RWPE1 (cell line): ENCODE results near the gene SBNO2.
A peak's percentile ranks its signal among the peaks of the same experiment; 100 is the strongest.

ENCODE experiments used
- CTCF ChIA-PET: fragments of 350-600 bp; sonication (Branson Sonifier 250); formaldehyde crosslinking; extraction: SDS; loops from one replicate; lab custom pipeline; 2021; lab: Yijun Ruan, JAX
- POLR2A ChIA-PET: fragments of 400-600 bp; formaldehyde crosslinking; extraction: SDS; loops from one replicate; lab custom pipeline; 2020; ENCODE audit warnings: antibody characterized with exemption; ENCODE audit not compliant: low non-redundant PET; lab: Yijun Ruan, JAX
- DNase-seq: peaks from one replicate; pipeline ENCODE4 v3.0.0; 2012; ENCODE audit warnings: low spot score
- H3K27ac ChIP-seq: fragments of 450-650 bp; 2 replicates; pipeline ENCODE4 v1.5.1; 2017
- CTCF ChIP-seq: fragments of 450-650 bp; conservative IDR thresholded peaks from 2 replicates; pipeline ENCODE4 v1.5.1; 2017; ENCODE audit warnings: low read depth, mild to moderate bottlenecking

The SBNO2 gene

GRCh38 chr19:1080360-1081161, 93.5 kb downstream of the SBNO2 start:
- POLR2A ChIA-PET = no interaction called here
- peak overlapping the region; percentile 84 for H3K27ac ChIP-seq
- CTCF ChIA-PET = interaction anchor here (0.5 to 1.3 kb wide), 7 partner anchors 9 to 465 kb away, joined by 3 to 5 read pairs (median 4); no protein-coding TSS in a partner anchor
- no peak for DNase-seq
- TF ChIP-seq CTCF = no peak

- no peak for DNase-seq
- no peak for TF ChIP-seq CTCF
- H3K27ac ChIP-seq = 0 out of 2 replicates have a peak overlapping the region, but pooled peaks have one; percentile 84
- CTCF ChIA-PET = interaction anchor here (1.1 kb wide), 3 partner anchors 9 to 466 kb away, joined by 3 to 5 read pairs (median 3); no protein-coding TSS in a partner anchor
- POLR2A ChIA-PET = no interaction called here
Measured at GRCh38 chr19:1079566-1080111, 94.4 kb downstream of the SBNO2 start.

DNA sequence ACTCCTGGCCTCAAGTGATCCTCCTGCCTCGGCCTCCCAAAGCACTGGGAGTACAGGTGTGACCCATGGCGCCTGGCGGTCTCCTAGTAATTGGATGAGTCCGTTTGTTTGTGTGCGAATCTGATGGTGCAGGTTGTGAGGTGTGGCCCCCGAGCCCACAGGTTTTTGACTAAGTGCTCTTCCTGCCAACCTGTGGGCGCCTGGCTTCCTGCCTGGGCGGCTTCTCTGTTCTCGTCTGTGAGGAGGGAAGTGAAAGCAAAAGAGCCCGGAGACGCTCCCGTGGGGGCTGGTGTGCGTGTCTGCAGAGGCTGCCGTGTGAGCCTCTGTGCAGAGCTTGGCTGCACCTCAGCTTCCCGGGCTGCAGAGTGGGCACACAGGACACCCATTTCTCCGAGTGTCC, 97.1 kb downstream of the SBNO2 start:
- CTCF ChIA-PET = interaction anchor here (0.6 kb wide), 3 partner anchors 17 to 47 kb away, joined by 3 to 9 read pairs (median 5); no protein-coding TSS in a partner anchor
- peak; percentile 33 for DNase-seq

GRCh38 chr19:1076046-1076386, 98.1 kb downstream of the SBNO2 start:
- TF ChIP-seq CTCF = no peak
- POLR2A ChIA-PET = no interaction called here
- peak overlapping the region; percentile 72 for H3K27ac ChIP-seq
- CTCF ChIA-PET = interaction anchor here (0.6 kb wide), 1 partner anchor 18 kb away, joined by 9 read pairs; no protein-coding TSS in a partner anchor
- DNase-seq = no peak

More for the DNA sequence above, 97.1 kb downstream of the SBNO2 start:
- peak overlapping the region; percentile 66 for H3K27ac ChIP-seq
- no peak for TF ChIP-seq CTCF
- POLR2A ChIA-PET = interaction anchor here (0.7 to 0.8 kb wide), 2 partner anchors 13 to 79 kb away, joined by 5 to 6 read pairs; no protein-coding TSS in a partner anchor

DNA sequence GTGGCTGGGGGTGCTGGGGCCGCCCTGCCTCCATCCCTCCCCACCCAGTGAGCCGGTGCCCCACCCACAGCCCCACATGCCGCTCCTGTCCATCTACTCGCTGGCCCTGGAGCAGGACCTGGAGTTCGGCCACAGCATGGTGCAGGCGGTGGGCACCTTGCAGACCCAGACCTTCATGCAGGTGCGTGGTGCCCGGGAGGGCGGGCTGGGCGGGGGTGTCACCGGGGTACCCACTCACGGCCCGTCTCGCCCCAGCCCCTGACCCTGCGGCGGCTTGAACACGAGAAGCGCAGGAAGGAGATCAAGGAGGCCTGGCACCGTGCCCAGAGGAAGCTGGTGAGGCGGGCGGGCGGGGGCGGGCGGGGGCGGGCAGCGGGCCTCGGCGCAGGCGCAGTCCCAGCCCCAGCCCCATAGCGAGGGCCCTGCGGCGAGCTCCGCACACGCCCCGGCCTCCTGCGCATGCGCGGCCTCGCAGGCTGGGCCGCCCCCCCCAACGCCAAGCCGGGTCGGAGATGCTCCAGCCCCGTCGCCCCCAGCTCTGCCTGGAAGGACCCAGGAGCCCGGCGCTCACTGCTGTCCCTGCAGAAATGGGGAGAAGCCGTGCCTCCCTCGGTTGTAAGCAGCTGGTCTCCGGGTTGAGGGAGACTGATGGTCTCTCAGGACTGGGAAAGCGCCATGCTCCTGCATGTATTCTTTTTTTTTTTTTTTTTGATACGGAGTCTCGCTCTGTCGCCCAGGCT, 99.4 kb downstream of the SBNO2 start:
- POLR2A ChIA-PET = interaction anchor here (0.6 kb wide), 1 partner anchor 43 kb away, joined by 6 read pairs; no protein-coding TSS in a partner anchor

More for the DNA sequence above, 99.4 kb downstream of the SBNO2 start:
- TF ChIP-seq CTCF = no peak
- CTCF ChIA-PET = interaction anchor here (0.6 to 1.0 kb wide), 2 partner anchors 10 to 120 kb away, joined by 3 to 5 read pairs; no protein-coding TSS in a partner anchor
- H3K27ac ChIP-seq = peak overlapping the region; percentile 72
- peak; percentile 82 for DNase-seq
